Coronary artery (tissue), 2 donors: Measurements from ENCODE around the gene CUX1.

Experiments
- DNase-seq: peaks from one replicate; pipeline ENCODE4 v3.0.0-alpha.2; 2017; ENCODE audit warnings: low spot score
- H3K27ac ChIP-seq, 2 donors: fragments of 200-600 bp; sonication (generic); one replicate each; pipeline ENCODE4 v1.5.1; 2016 to 2019
- H3K4me3 ChIP-seq: fragments of 200-600 bp; sonication (generic); 2 replicates; pipeline ENCODE4 v1.5.1; 2016; ENCODE audit warnings: mild to moderate bottlenecking, moderate library complexity
- TF ChIP-seq, protein P1 (sequence below): fragments of 200-600 bp; sonication (generic); IDR thresholded peaks from one replicate; pipeline ENCODE4 v1.5.1; 2019; ENCODE audit warnings: antibody characterized with exemption

The CUX1 gene

GRCh38 chr7:101964680-101965452 is 147.4 kb downstream of the CUX1 start:
- TF ChIP-seq, protein P1, sequence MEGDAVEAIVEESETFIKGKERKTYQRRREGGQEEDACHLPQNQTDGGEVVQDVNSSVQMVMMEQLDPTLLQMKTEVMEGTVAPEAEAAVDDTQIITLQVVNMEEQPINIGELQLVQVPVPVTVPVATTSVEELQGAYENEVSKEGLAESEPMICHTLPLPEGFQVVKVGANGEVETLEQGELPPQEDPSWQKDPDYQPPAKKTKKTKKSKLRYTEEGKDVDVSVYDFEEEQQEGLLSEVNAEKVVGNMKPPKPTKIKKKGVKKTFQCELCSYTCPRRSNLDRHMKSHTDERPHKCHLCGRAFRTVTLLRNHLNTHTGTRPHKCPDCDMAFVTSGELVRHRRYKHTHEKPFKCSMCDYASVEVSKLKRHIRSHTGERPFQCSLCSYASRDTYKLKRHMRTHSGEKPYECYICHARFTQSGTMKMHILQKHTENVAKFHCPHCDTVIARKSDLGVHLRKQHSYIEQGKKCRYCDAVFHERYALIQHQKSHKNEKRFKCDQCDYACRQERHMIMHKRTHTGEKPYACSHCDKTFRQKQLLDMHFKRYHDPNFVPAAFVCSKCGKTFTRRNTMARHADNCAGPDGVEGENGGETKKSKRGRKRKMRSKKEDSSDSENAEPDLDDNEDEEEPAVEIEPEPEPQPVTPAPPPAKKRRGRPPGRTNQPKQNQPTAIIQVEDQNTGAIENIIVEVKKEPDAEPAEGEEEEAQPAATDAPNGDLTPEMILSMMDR: no peak

GRCh38 chr7:101968720-101969466 is 151.5 kb downstream of the CUX1 start:
- H3K27ac ChIP-seq: no peak overlapping the region
- H3K4me3 ChIP-seq: no peak overlapping the region
- TF ChIP-seq, protein P1: no peak
- DNase-seq: no peak

More at GRCh38 chr7:101964680-101965452, 147.4 kb downstream of the CUX1 start:
- DNase-seq: no peak
- Histone ChIP-seq H3K4me3 (no peak overlapping the region), H3K27ac (no peak overlapping the region)

- no peak overlapping the region for H3K27ac ChIP-seq
- TF ChIP-seq, protein P1: no peak
- H3K4me3 ChIP-seq: no peak overlapping the region
- DNase-seq: no peak
Observed at GRCh38 chr7:101969997-101970585, 152.7 kb downstream of the CUX1 start.

GRCh38 chr7:101970801-101971200 is 153.4 kb downstream of the CUX1 start:
- Histone ChIP-seq H3K4me3 (no peak overlapping the region), H3K27ac (no peak overlapping the region)
- TF ChIP-seq, protein P1: no peak
- no peak for DNase-seq

- TF ChIP-seq, protein P1: no peak
- DNase-seq: no peak
- Histone ChIP-seq H3K4me3 (no peak overlapping the region), H3K27ac (no peak overlapping the region)
Observed at GRCh38 chr7:101971457-101971856, 154.0 kb downstream of the CUX1 start.

GRCh38 chr7:101972627-101973026 is 155.2 kb downstream of the CUX1 start:
- Histone ChIP-seq H3K27ac (no peak overlapping the region), H3K4me3 (no peak overlapping the region)
- TF ChIP-seq, protein P1: no peak
- no peak for DNase-seq
